Measurements from ENCODE around the gene MYH9. TPM values are rescaled to one million over a fixed set of nuclear protein-coding genes. Genes with fewer than 3 reads are reported as not detected.

MYH9 gene
- polyA plus RNA-seq, 1 donor from 2014 or later: 7.1 TPM

GRCh38 chr22:36301851-36302250 lies 85.9 kb downstream of the MYH9 start:
- no peaks in the 10 kb centered on the region for H3K79me2 ChIP-seq (replicated peaks; ENCODE audit: insufficient read depth, low read length)
- no peak overlapping the region for H3K27ac ChIP-seq (ENCODE audit: low read length)
- H4K20me1 ChIP-seq (ENCODE audit: insufficient read depth): no peaks in the 10 kb centered on the region
- TF ChIP-seq EZH2 (IDR thresholded peaks at IDR 0.05; ENCODE audit: borderline replicate concordance, insufficient read depth, low read length, poor library complexity, severe bottlenecking): no peak
- no peak for TF ChIP-seq TAF1 (IDR thresholded peaks at IDR 0.05; ENCODE audit: low read depth)
- TF ChIP-seq SMC3 (conservative IDR thresholded peaks at IDR 0.05; ENCODE audit: poor library complexity): no peak
- TF ChIP-seq RAD21 (conservative IDR thresholded peaks at IDR 0.05): no peak
- TF ChIP-seq EP300 (conservative IDR thresholded peaks at IDR 0.05; ENCODE audit: poor library complexity, severe bottlenecking): no peak
- TF ChIP-seq REST (IDR thresholded peaks at IDR 0.05; ENCODE audit: borderline replicate concordance): no peak
- no peak for TF ChIP-seq CTCF (IDR thresholded peaks at IDR 0.05; ENCODE audit: poor library complexity, severe bottlenecking)
- no peak for TF ChIP-seq MXI1 (conservative IDR thresholded peaks at IDR 0.05; ENCODE audit: poor library complexity, severe bottlenecking)
- TF ChIP-seq POLR2AphosphoS5 (IDR thresholded peaks at IDR 0.05): no peak
- H2AFZ ChIP-seq (ENCODE audit: low read depth, low read length): no peak overlapping the region
- H3K27me3 ChIP-seq (ENCODE audit: insufficient read depth, low read depth, low read length): no peaks in the 10 kb centered on the region
- H3K9ac ChIP-seq (ENCODE audit: low read length): no peak overlapping the region
- H3K36me3 ChIP-seq (ENCODE audit: insufficient read depth, low read length): no peaks in the 10 kb centered on the region
- no peaks in the 10 kb centered on the region for H3K9me3 ChIP-seq (ENCODE audit: low read length)
- H3K9me2 ChIP-seq (ENCODE audit: insufficient read depth, low read length): no peaks in the 10 kb centered on the region
- no peak overlapping the region for H3K4me2 ChIP-seq (ENCODE audit: low read length)
- H3F3A ChIP-seq (ENCODE audit: insufficient read depth, low read length, poor library complexity, severe bottlenecking): no peaks in the 10 kb centered on the region
- H3K4me3 ChIP-seq (ENCODE audit: low read length): no peak overlapping the region

- Histone ChIP-seq H2AFZ (ENCODE audit: low read depth, low read length) (no peak overlapping the region), H3K9ac (ENCODE audit: low read length) (no peak overlapping the region), H4K20me1 (ENCODE audit: insufficient read depth) (no peaks in the 10 kb centered on the region)
These were observed 86.4 kb downstream of the MYH9 start for GRCh38 chr22:36301384-36301828.

More at GRCh38 chr22:36301384-36301828, 86.4 kb downstream of the MYH9 start:
- Histone ChIP-seq H3K4me2 (ENCODE audit: low read length) (no peak overlapping the region), H3K9me2 (ENCODE audit: insufficient read depth, low read length) (no peaks in the 10 kb centered on the region), H3K79me2 (replicated peaks; ENCODE audit: insufficient read depth, low read length) (no peaks in the 10 kb centered on the region), H3K9me3 (ENCODE audit: low read length) (no peaks in the 10 kb centered on the region), H3K4me3 (ENCODE audit: low read length) (no peak overlapping the region), H3F3A (ENCODE audit: insufficient read depth, low read length, poor library complexity, severe bottlenecking) (no peaks in the 10 kb centered on the region), H3K27ac (ENCODE audit: low read length) (no peak overlapping the region), H3K36me3 (ENCODE audit: insufficient read depth, low read length) (no peaks in the 10 kb centered on the region), H3K27me3 (ENCODE audit: insufficient read depth, low read depth, low read length) (no peaks in the 10 kb centered on the region)
- peak; percentile 98 for TF ChIP-seq SMC3 (conservative IDR thresholded peaks at IDR 0.05; ENCODE audit: poor library complexity)
- TF ChIP-seq POLR2AphosphoS5 (IDR thresholded peaks at IDR 0.05): no peak
- no peak for TF ChIP-seq TAF1 (IDR thresholded peaks at IDR 0.05; ENCODE audit: low read depth)
- no peak for TF ChIP-seq EZH2 (IDR thresholded peaks at IDR 0.05; ENCODE audit: borderline replicate concordance, insufficient read depth, low read length, poor library complexity, severe bottlenecking)
- no peak for TF ChIP-seq REST (IDR thresholded peaks at IDR 0.05; ENCODE audit: borderline replicate concordance)
- peak; percentile 87 for TF ChIP-seq RAD21 (conservative IDR thresholded peaks at IDR 0.05)
- no peak for TF ChIP-seq EP300 (conservative IDR thresholded peaks at IDR 0.05; ENCODE audit: poor library complexity, severe bottlenecking)
- no peak for TF ChIP-seq MXI1 (conservative IDR thresholded peaks at IDR 0.05; ENCODE audit: poor library complexity, severe bottlenecking)
- peak; percentile 94 for TF ChIP-seq CTCF (IDR thresholded peaks at IDR 0.05; ENCODE audit: poor library complexity, severe bottlenecking)
